Hair follicular keratinocyte (primary cell): ENCODE measurements around the gene ANGPTL1. TPM values are rescaled to one million over a fixed set of nuclear protein-coding genes. Genes with fewer than 3 reads are reported as not detected.

Experiments used
- total RNA-seq: library from RNA; depleted of rRNA; stranded (reverse); fragments of >200 nt; gene quantifications from 2 replicates; pipeline ENCODE4 v1.2.3, GENCODE V29; 2015

Gene ANGPTL1, protein sequence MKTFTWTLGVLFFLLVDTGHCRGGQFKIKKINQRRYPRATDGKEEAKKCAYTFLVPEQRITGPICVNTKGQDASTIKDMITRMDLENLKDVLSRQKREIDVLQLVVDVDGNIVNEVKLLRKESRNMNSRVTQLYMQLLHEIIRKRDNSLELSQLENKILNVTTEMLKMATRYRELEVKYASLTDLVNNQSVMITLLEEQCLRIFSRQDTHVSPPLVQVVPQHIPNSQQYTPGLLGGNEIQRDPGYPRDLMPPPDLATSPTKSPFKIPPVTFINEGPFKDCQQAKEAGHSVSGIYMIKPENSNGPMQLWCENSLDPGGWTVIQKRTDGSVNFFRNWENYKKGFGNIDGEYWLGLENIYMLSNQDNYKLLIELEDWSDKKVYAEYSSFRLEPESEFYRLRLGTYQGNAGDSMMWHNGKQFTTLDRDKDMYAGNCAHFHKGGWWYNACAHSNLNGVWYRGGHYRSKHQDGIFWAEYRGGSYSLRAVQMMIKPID
- not detected in 2 replicates for total RNA-seq

DNA sequence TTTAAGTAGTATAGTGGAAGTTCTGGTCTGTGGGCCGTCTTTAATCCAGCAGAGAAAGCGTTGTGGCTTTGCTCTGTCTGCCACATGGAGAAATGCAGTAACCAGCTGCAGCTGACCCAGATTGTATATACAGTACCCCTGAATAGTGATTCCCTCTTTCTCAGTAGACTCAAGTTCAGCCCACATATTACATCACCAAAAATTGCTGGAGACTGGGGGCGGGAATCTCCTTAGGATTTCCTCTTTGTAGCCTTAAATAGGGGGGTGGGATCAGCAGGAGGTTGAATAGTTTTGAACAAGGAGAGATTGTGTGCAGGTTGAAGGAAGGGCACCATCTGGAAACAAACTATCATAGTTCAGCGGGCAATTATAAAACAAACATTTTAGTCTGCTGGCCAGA lies at the start of gene ANGPTL1:
ANGPTL1 (minus strand) TSS at position 134 of the 400 bp plus-strand sequence. CDS start 5,301 bp downstream, outside the sequence.

Other genes starting within 250 kb of the ANGPTL1 start
- gene RALGPS2, start 145.8 kb downstream of the ANGPTL1 start, total RNA-seq, result 9.0 and 13.0 TPM in 2 replicates
- 20.0 and 31.4 TPM in 2 replicates for gene FAM20B, start 154.8 kb upstream of the ANGPTL1 start, total RNA-seq
- gene TOR3A, start 211.0 kb upstream of the ANGPTL1 start, total RNA-seq, result 43.3 and 52.1 TPM in 2 replicates